Progenitor cell of endocrine pancreas (in vitro differentiated cells): ENCODE measurements around the gene HNRNPA1. TPM values are rescaled to one million over a fixed set of nuclear protein-coding genes. Genes with fewer than 3 reads are reported as not detected.

Experiments
- DNase-seq: peaks from one replicate; pipeline ENCODE4 v3.0.0; 2021; ENCODE audit warnings: low spot score; ENCODE audit not compliant: unreplicated experiment
- H3K27ac Mint-ChIP-seq: 2 replicates; pipeline ENCODE4 v1.8.0; 2021; ENCODE audit warnings: mild to moderate bottlenecking, moderate library complexity, mixed read lengths
- H3K27me3 Mint-ChIP-seq: 2 replicates; pipeline ENCODE4 v1.8.0; 2021; ENCODE audit warnings: mixed read lengths
- H3K36me3 Mint-ChIP-seq: 2 replicates; pipeline ENCODE4 v1.8.0; 2022; ENCODE audit warnings: mixed read lengths; ENCODE audit not compliant: insufficient read depth
- H3K4me1 Mint-ChIP-seq: 2 replicates; pipeline ENCODE4 v1.8.0; 2021; ENCODE audit warnings: low read depth, mixed read lengths
- H3K4me3 Mint-ChIP-seq: 2 replicates; pipeline ENCODE4 v1.8.0; 2021; ENCODE audit warnings: low read depth, mild to moderate bottlenecking, moderate library complexity, mixed read lengths
- H3K9me3 Mint-ChIP-seq: 2 replicates; pipeline ENCODE4 v1.8.0; 2021; ENCODE audit warnings: low read depth, mixed read lengths
- total RNA-seq: library from RNA; stranded (reverse); gene quantifications from 2 replicates; pipeline ENCODE4 v1.2.1, GENCODE V29; 2021
- TF ChIP-seq, protein P1 (sequence below): fragments of 200-600 bp; sonication (generic); IDR thresholded peaks from one replicate; pipeline ENCODE4 v1.5.0; 2021; ENCODE audit warnings: antibody characterized with exemption, mild to moderate bottlenecking; ENCODE audit not compliant: unreplicated experiment

Gene HNRNPA1
- total RNA-seq, 1 donor from 2014 or later, result 2,551 TPM

DNA sequence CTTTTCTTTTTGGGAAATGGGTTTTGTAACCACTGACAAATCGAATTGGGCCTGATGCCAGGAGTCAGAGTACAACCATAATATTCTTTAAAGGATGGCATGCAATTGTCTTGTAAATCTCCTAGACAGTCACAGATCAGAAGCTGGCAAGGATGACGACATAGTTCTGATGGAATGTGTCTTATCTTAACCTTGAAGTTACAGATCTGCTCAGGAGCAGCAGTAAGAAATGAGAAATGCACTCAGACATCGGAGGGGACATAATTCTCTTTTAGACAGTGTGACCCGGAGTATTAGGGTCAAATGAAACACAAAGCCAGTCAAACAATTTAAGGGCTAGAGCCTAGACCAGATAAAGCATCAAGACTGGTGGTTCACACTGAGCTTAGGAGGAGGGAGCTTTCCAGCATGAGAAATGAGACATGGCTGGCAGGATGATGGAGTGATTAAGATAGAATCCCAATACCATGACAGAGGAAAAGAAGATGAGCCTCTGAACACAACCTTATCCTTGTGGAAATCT lies 18.1 kb upstream of the HNRNPA1 start:
- Mint-ChIP-seq H3K36me3 (peaks cover 2% of the 10 kb centered on the region), H3K9me3 (no peaks in the 10 kb centered on the region), H3K27me3 (no peaks in the 10 kb centered on the region), H3K27ac (peak overlapping the region; percentile 88), H3K4me1 (peaks cover 45% of the 10 kb centered on the region), H3K4me3 (no peak overlapping the region)
- TF ChIP-seq, protein P1, sequence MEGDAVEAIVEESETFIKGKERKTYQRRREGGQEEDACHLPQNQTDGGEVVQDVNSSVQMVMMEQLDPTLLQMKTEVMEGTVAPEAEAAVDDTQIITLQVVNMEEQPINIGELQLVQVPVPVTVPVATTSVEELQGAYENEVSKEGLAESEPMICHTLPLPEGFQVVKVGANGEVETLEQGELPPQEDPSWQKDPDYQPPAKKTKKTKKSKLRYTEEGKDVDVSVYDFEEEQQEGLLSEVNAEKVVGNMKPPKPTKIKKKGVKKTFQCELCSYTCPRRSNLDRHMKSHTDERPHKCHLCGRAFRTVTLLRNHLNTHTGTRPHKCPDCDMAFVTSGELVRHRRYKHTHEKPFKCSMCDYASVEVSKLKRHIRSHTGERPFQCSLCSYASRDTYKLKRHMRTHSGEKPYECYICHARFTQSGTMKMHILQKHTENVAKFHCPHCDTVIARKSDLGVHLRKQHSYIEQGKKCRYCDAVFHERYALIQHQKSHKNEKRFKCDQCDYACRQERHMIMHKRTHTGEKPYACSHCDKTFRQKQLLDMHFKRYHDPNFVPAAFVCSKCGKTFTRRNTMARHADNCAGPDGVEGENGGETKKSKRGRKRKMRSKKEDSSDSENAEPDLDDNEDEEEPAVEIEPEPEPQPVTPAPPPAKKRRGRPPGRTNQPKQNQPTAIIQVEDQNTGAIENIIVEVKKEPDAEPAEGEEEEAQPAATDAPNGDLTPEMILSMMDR, result no peak
- DNase-seq, result no peak

DNA sequence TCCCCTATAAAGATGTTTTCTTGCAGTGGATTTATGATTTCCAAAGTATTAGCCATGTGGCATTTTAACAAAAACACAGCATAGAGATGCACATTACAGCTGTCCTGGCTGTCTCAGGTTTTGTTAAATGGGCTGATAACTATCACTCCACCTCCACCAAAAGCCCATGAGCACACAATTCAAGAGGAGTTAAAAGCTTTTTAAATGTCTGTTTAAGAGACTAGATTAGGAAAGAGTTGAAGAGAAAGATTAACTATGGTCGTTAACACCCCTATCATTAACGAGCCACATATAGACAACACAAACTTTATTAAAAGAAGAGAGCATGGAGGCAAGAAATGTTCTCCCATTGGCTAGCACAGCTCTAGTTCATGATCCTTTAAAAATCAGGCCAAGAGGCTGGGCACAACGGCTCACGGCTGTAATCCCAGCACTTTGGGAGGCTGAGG lies 15.1 kb upstream of the HNRNPA1 start:
- no peaks in the 10 kb centered on the region for H3K27me3 Mint-ChIP-seq
- no peak for DNase-seq
- H3K27ac Mint-ChIP-seq, result peak overlapping the region; percentile 73
- peaks cover 20% of the 10 kb centered on the region for H3K4me1 Mint-ChIP-seq
- no peak overlapping the region for H3K4me3 Mint-ChIP-seq
- H3K9me3 Mint-ChIP-seq, result no peaks in the 10 kb centered on the region
- H3K36me3 Mint-ChIP-seq, result peaks cover 8% of the 10 kb centered on the region
- TF ChIP-seq, protein P1, result no peak

DNA sequence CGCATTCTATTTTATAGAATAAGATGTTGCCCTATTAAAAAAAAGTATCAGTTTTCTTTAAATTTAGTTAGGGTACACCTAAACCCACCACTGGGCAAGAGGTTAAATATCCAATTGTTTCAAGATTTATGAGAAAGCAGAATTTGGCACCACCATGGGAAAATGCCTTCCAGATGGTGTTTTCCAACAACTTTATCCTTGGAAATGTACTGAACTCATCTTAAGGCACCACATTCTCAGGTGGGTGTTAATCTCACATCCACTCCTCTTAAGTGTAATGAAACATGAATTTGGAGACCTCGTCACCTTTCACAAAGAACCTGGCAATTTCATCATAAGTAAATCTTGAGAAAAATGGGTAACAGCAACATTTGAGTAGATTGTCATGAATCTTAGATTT lies 13.7 kb upstream of the HNRNPA1 start:
- H3K36me3 Mint-ChIP-seq, result peaks cover 9% of the 10 kb centered on the region
- no peaks in the 10 kb centered on the region for H3K27me3 Mint-ChIP-seq
- no peak overlapping the region for H3K4me3 Mint-ChIP-seq
- DNase-seq, result no peak
- H3K27ac Mint-ChIP-seq, result no peak overlapping the region
- peaks cover 16% of the 10 kb centered on the region for H3K4me1 Mint-ChIP-seq
- TF ChIP-seq, protein P1, result no peak
- no peaks in the 10 kb centered on the region for H3K9me3 Mint-ChIP-seq

DNA sequence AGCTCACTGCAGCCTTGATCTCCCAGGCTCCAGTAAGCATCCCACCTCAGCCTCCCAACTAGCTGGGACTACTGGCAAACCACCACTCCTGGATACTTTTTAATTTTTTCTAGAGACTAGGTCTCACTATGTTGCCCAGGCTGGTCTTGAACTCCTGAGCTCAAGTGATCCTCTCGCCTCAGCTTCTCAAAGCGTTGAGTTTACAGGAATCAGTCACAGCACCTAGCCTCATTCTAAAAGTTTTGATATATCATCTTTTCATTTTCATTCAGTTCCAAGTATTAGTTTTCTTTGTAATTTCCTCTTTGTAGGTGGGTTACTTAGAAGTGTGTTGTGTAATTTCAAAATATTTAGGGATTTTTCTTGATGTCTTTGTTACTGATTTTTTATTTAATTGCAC lies 10.2 kb upstream of the HNRNPA1 start:
- H3K27ac Mint-ChIP-seq, result peak overlapping the region; percentile 16
- H3K4me1 Mint-ChIP-seq, result peaks cover 11% of the 10 kb centered on the region
- H3K4me3 Mint-ChIP-seq, result no peak overlapping the region
- H3K27me3 Mint-ChIP-seq, result no peaks in the 10 kb centered on the region
- H3K9me3 Mint-ChIP-seq, result no peaks in the 10 kb centered on the region
- no peak for DNase-seq
- peaks cover 14% of the 10 kb centered on the region for H3K36me3 Mint-ChIP-seq
- TF ChIP-seq, protein P1, result no peak

DNA sequence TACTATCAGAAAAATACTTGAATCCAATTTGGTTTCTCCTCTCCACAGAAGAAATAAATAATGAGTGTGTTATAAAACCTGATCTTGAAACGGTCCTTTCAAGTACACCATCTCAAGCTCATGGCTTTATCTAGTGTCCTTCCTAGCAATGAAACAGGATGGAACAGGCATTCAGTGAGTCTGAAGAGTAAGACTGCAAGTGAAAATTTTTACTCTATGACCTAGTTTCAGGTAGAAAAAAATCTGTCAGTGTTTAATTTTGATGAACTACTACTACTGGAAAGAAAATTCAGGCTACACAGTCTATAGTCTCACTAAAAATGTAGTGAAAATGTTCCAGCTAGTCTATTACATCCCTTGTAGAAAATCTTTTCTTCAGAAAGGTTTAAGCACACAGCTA lies 8.3 kb upstream of the HNRNPA1 start:
- no peak for DNase-seq
- Mint-ChIP-seq H3K27me3 (no peaks in the 10 kb centered on the region), H3K4me3 (no peak overlapping the region), H3K9me3 (no peaks in the 10 kb centered on the region), H3K27ac (peak overlapping the region; percentile 31), H3K36me3 (peaks cover 12% of the 10 kb centered on the region), H3K4me1 (peaks cover 10% of the 10 kb centered on the region)
- TF ChIP-seq, protein P1, result no peak
